Fibroblast of the conjunctiva (primary cell): ENCODE results near the gene CD7.
A peak's percentile ranks its signal among the peaks of the same experiment; 100 is the strongest.

ENCODE experiments used
- DNase-seq: peaks from one replicate; pipeline ENCODE4 v3.0.0-alpha.2; 2010; ENCODE audit warnings: low read depth

Gene CD7

GRCh38 chr17:82278308-82278707, 39.1 kb downstream of the CD7 start:
- no peak for DNase-seq

- no peak for DNase-seq
Observed at GRCh38 chr17:82277851-82278250, 39.6 kb downstream of the CD7 start.

- DNase-seq, result no peak
Observed at GRCh38 chr17:82276938-82277337, 40.5 kb downstream of the CD7 start.

- no peak for DNase-seq
Observed at GRCh38 chr17:82275326-82275725, 42.1 kb downstream of the CD7 start.

- no peak for DNase-seq
Observed at GRCh38 chr17:82274134-82275020, 43.0 kb downstream of the CD7 start.

- DNase-seq, result peak; percentile 43
Observed at GRCh38 chr17:82273327-82274133, 43.9 kb downstream of the CD7 start, which contains the start of gene CSNK1D. Gene CSNK1D, minus strand, starts transcription at chr17:82273700. Its CDS starts 319 bp downstream, at chr17:82273381.

- no peak for DNase-seq
Observed at GRCh38 chr17:82272495-82273326, 44.7 kb downstream of the CD7 start.

- no peak for DNase-seq
Observed at GRCh38 chr17:82271401-82271800, 46.0 kb downstream of the CD7 start.

GRCh38 chr17:82270651-82271050, 46.8 kb downstream of the CD7 start:
- no peak for DNase-seq

GRCh38 chr17:82269882-82270500, 47.4 kb downstream of the CD7 start:
- DNase-seq, result no peak

- DNase-seq, result no peak
Observed at GRCh38 chr17:82269138-82269881, 48.1 kb downstream of the CD7 start.

- peak; percentile 91 for DNase-seq
Observed at GRCh38 chr17:82267575-82268379, 49.6 kb downstream of the CD7 start.

GRCh38 chr17:82266142-82266541, 51.3 kb downstream of the CD7 start:
- no peak for DNase-seq
